SK-N-SH treated with all-trans-retinoic acid at 6 μM for 48 hours (cell line): ENCODE results near the gene RRBP1.

Source experiments
- ATAC-seq: fragments of 200-7000 bp; cut with Tn5 transposase; 3 replicates; pipeline ENCODE4 v1.9.1; 2020; ENCODE audit warnings: mild to moderate bottlenecking, moderate library complexity
- ARNTL ChIP-seq: fragments of 450-650 bp; formaldehyde crosslinking; IDR thresholded peaks from 2 replicates; pipeline ENCODE4 v1.5.0; 2020; ENCODE audit warnings: low read depth, mild to moderate bottlenecking, moderate library complexity, borderline replicate concordance
- BACH2 ChIP-seq: fragments of 250-450 bp; sonication (Bioruptor Pico); IDR thresholded peaks from 2 replicates; pipeline ENCODE4 v1.9.0; 2021; ENCODE audit warnings: mild to moderate bottlenecking, borderline replicate concordance
- CSDC2 ChIP-seq: fragments of 250-450 bp; sonication (Bioruptor Pico); IDR thresholded peaks from 2 replicates; pipeline ENCODE4 v1.5.0; 2020; ENCODE audit warnings: mild to moderate bottlenecking, moderate library complexity
- CSRNP3 ChIP-seq: fragments of 250-450 bp; sonication (Bioruptor Pico); IDR thresholded peaks from 2 replicates; pipeline ENCODE4 v1.5.1; 2021; ENCODE audit warnings: mild to moderate bottlenecking, moderate library complexity
- ESRRG ChIP-seq: fragments of 250-450 bp; sonication (Bioruptor Pico); IDR thresholded peaks from 2 replicates; pipeline ENCODE4 v1.6.1; 2021; ENCODE audit warnings: mild to moderate bottlenecking
- GLIS3 ChIP-seq: fragments of 250-450 bp; sonication (Bioruptor Pico); IDR thresholded peaks from 2 replicates; pipeline ENCODE4 v1.5.0; 2020; ENCODE audit warnings: mild to moderate bottlenecking, moderate library complexity
- ISL1 ChIP-seq: fragments of 250-450 bp; sonication (Bioruptor Pico); IDR thresholded peaks from 2 replicates; pipeline ENCODE4 v2.1.2; 2022; ENCODE audit warnings: mild to moderate bottlenecking, moderate library complexity
- OSR1 ChIP-seq: fragments of 250-450 bp; sonication (Bioruptor Pico); IDR thresholded peaks from 2 replicates; pipeline ENCODE4 v1.8.0; 2022; ENCODE audit warnings: moderate library complexity, mild to moderate bottlenecking, inconsistent platforms
- PATZ1 ChIP-seq: fragments of 250-450 bp; sonication (Bioruptor Pico); IDR thresholded peaks from 2 replicates; pipeline ENCODE4 v1.8.0; 2020; ENCODE audit warnings: mild to moderate bottlenecking, moderate library complexity, borderline replicate concordance
- POU6F1 ChIP-seq: fragments of 250-450 bp; sonication (Bioruptor Pico); IDR thresholded peaks from 2 replicates; pipeline ENCODE4 v1.8.0; 2021; ENCODE audit warnings: low read depth, mild to moderate bottlenecking, moderate library complexity, borderline replicate concordance
- RARB ChIP-seq: fragments of 250-450 bp; sonication (Bioruptor Pico); IDR thresholded peaks from 2 replicates; pipeline ENCODE4 v1.8.0; 2021; ENCODE audit warnings: mild to moderate bottlenecking, moderate library complexity
- SNAI2 ChIP-seq: fragments of 250-450 bp; sonication (Bioruptor Pico); IDR thresholded peaks from 2 replicates; pipeline ENCODE4 v1.5.0; 2020; ENCODE audit warnings: mild to moderate bottlenecking, moderate library complexity
- TCF4 ChIP-seq: fragments of 250-450 bp; sonication (Bioruptor Pico); IDR thresholded peaks from 2 replicates; pipeline ENCODE4 v1.8.0; 2021; ENCODE audit warnings: mild to moderate bottlenecking, moderate library complexity, borderline replicate concordance
- TOX ChIP-seq: fragments of 250-450 bp; sonication (Bioruptor Pico); IDR thresholded peaks from 2 replicates; pipeline ENCODE4 v1.8.0; 2021; ENCODE audit warnings: mild to moderate bottlenecking, moderate library complexity, borderline replicate concordance
- TSHZ2 ChIP-seq: fragments of 250-450 bp; sonication (Bioruptor Pico); IDR thresholded peaks from 2 replicates; pipeline ENCODE4 v1.5.0; 2020; ENCODE audit warnings: mild to moderate bottlenecking, moderate library complexity
- ZFP3 ChIP-seq: fragments of 250-450 bp; sonication (Bioruptor Pico); IDR thresholded peaks from 2 replicates; pipeline ENCODE4 v1.5.0; 2020; ENCODE audit warnings: mild to moderate bottlenecking, moderate library complexity
- ZFP30 ChIP-seq: fragments of 450-650 bp; formaldehyde crosslinking; IDR thresholded peaks from 2 replicates; pipeline ENCODE4 v1.5.0; 2022; ENCODE audit warnings: mild to moderate bottlenecking, moderate library complexity
- ZNF70 ChIP-seq: fragments of 450-650 bp; formaldehyde crosslinking; IDR thresholded peaks from 2 replicates; pipeline ENCODE4 v1.5.0; 2020; ENCODE audit warnings: mild to moderate bottlenecking, moderate library complexity
- ZNF8 ChIP-seq: fragments of 450-650 bp; formaldehyde crosslinking; IDR thresholded peaks from 2 replicates; pipeline ENCODE4 v1.5.0; 2020; ENCODE audit warnings: mild to moderate bottlenecking, moderate library complexity

The RRBP1 gene

GRCh38 chr20:17618673-17619013, 63.4 kb downstream of the RRBP1 start:
- ATAC-seq, result no peak
- no peak for TF ChIP-seq ESRRG (CRISPR knock-in tag)
- no peak for TF ChIP-seq POU6F1 (CRISPR knock-in tag)
- TF ChIP-seq OSR1 (CRISPR knock-in tag), result no peak
- no peak for TF ChIP-seq ZFP30 (CRISPR knock-in tag)
- TF ChIP-seq TCF4 (CRISPR knock-in tag), result no peak
- no peak for TF ChIP-seq ZNF8
- TF ChIP-seq SNAI2, result no peak
- TF ChIP-seq BACH2 (CRISPR knock-in tag), result no peak

- TF ChIP-seq ISL1 (CRISPR knock-in tag) (no peak), ZNF8 (no peak), BACH2 (CRISPR knock-in tag) (no peak), ZFP3 (no peak), ZNF70 (CRISPR knock-in tag) (no peak), TSHZ2 (no peak), TOX (no peak), ESRRG (CRISPR knock-in tag) (no peak), POU6F1 (CRISPR knock-in tag) (no peak), OSR1 (CRISPR knock-in tag) (no peak), RARB (CRISPR knock-in tag) (no peak), CSDC2 (CRISPR knock-in tag) (no peak), ARNTL (no peak), TCF4 (CRISPR knock-in tag) (no peak)
- ATAC-seq, result no peak; the same call in 2 of the 3 replicates
These were observed 64.0 kb downstream of the RRBP1 start for GRCh38 chr20:17617868-17618672.

- peak; percentile 75 for ATAC-seq
- TF ChIP-seq CSRNP3 (CRISPR knock-in tag) (no peak), ISL1 (CRISPR knock-in tag) (no peak), ESRRG (CRISPR knock-in tag) (no peak), TCF4 (CRISPR knock-in tag) (no peak), ZNF70 (CRISPR knock-in tag) (no peak), GLIS3 (CRISPR knock-in tag) (no peak), ZFP3 (no peak), PATZ1 (CRISPR knock-in tag) (no peak), BACH2 (CRISPR knock-in tag) (no peak), OSR1 (CRISPR knock-in tag) (no peak), POU6F1 (CRISPR knock-in tag) (no peak), ZNF8 (no peak)
These were observed 64.7 kb downstream of the RRBP1 start for GRCh38 chr20:17617212-17617867.
